Measurements from ENCODE around the gene APRT.

DNA sequence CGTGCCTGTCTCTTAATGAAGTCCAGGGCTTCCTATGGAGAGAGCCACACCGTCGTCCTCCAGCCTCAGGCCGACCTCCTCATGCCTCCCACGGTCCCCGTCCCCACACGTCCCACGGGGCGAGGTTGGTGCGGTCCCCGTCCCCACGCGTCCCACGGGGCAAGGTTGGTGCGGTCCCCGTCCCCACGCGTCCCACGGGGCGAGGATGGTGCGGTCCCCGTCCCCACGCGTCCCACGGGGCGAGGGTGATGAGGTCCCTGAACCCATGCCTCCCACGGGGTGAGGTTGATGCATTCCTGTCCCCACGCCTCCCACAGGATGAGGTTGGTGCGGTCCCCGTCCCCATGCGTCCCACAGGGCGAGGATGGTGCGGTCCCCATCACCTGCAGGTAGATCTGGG lies 24.1 kb upstream of the APRT start:
- TF ChIP-seq, protein P1, sequence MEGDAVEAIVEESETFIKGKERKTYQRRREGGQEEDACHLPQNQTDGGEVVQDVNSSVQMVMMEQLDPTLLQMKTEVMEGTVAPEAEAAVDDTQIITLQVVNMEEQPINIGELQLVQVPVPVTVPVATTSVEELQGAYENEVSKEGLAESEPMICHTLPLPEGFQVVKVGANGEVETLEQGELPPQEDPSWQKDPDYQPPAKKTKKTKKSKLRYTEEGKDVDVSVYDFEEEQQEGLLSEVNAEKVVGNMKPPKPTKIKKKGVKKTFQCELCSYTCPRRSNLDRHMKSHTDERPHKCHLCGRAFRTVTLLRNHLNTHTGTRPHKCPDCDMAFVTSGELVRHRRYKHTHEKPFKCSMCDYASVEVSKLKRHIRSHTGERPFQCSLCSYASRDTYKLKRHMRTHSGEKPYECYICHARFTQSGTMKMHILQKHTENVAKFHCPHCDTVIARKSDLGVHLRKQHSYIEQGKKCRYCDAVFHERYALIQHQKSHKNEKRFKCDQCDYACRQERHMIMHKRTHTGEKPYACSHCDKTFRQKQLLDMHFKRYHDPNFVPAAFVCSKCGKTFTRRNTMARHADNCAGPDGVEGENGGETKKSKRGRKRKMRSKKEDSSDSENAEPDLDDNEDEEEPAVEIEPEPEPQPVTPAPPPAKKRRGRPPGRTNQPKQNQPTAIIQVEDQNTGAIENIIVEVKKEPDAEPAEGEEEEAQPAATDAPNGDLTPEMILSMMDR (IDR thresholded peaks at IDR 0.05) = no peak
- no peak for TF ChIP-seq POLR2A (IDR thresholded peaks at IDR 0.05)

Data from uterus (tissue), 2 donors.